H1 (cell line): ENCODE results near the gene NHP2. TPM values are rescaled to one million over a fixed set of nuclear protein-coding genes. Genes with fewer than 3 reads are reported as not detected.

Source experiments
- CTCF ChIA-PET: fragments of 300-600 bp; sonication (Branson Sonifier 250); formaldehyde crosslinking; loops from one replicate; lab custom pipeline; 2021; ENCODE audit not compliant: partially characterized antibody; lab: Charles Lee
- POLR2A ChIA-PET: fragments of 300-600 bp; sonication (Branson Sonifier 250); formaldehyde crosslinking; loops from one replicate; lab custom pipeline; 2021; ENCODE audit warnings: inconsistent platforms; ENCODE audit not compliant: partially characterized antibody; lab: Charles Lee
- DNase-seq, 2 experiments: peaks; one replicate each; pipeline versions ENCODE4 v3.0.0 to v3.0.0-alpha.2; 2010 to 2022; ENCODE audit warnings: low spot score in 2 of 2, low read depth in 1 of 2, mixed read lengths in 1 of 2
- FAIRE-seq: peaks from 2 replicates; lab custom pipeline; 2011; peaks lifted over from hg19 to GRCh38; lab: Jason Lieb, UNC
- H2AFZ ChIP-seq: 2 replicates; pipeline ENCODE4 v1.8.1; 2012; ENCODE audit warnings: low read length, inconsistent platforms
- H2AK5ac ChIP-seq: 2 replicates; pipeline ENCODE4 v1.6.1; 2013; ENCODE audit warnings: low read depth, low read length
- H2BK120ac ChIP-seq: replicated peaks from 2 replicates; pipeline ENCODE3; 2013; ENCODE audit warnings: low read depth, low read length, inconsistent platforms
- H2BK12ac ChIP-seq: 2 replicates; pipeline ENCODE4 v1.6.1; 2013; ENCODE audit warnings: low read depth, low read length
- H2BK15ac ChIP-seq: 2 replicates; pipeline ENCODE4 v1.6.1; 2013; ENCODE audit warnings: low read length
- H2BK20ac ChIP-seq: 2 replicates; pipeline ENCODE4 v1.6.1; 2013; ENCODE audit warnings: low read length
- H2BK5ac ChIP-seq: 2 replicates; pipeline ENCODE4 v1.6.1; 2013; ENCODE audit warnings: low read depth, low read length
- H3K14ac ChIP-seq: 2 replicates; pipeline ENCODE4 v1.6.1; 2013; ENCODE audit warnings: inconsistent platforms; ENCODE audit not compliant: insufficient read length
- H3K18ac ChIP-seq: 2 replicates; pipeline ENCODE4 v1.6.1; 2013; ENCODE audit warnings: low read length; ENCODE audit errors: extremely low read depth
- H3K23ac ChIP-seq: 2 replicates; pipeline ENCODE4 v1.6.1; 2013; ENCODE audit warnings: inconsistent platforms; ENCODE audit not compliant: insufficient read length
- H3K23me2 ChIP-seq: 2 replicates; pipeline ENCODE4 v1.6.1; 2013; ENCODE audit warnings: low read depth, low read length
- H3K27ac ChIP-seq: 2 replicates; pipeline ENCODE4 v1.6.1; 2011; ENCODE audit warnings: low read depth, low read length, inconsistent platforms
- H3K27me3 ChIP-seq, 4 experiments: replicated peaks in 1 of 4; 1 replicate in 1 of 4; 2 replicates in 3 of 4; pipeline versions ENCODE4 v1.6.1 to v1.8.1; 2011 to 2013; ENCODE audit warnings: low read length in 3 of 4, mild to moderate bottlenecking in 3 of 4, inconsistent platforms in 2 of 4, mixed read lengths in 2 of 4, moderate library complexity in 1 of 4; ENCODE audit not compliant: control insufficient read depth in 3 of 4, insufficient read depth in 3 of 4; ENCODE audit errors: extremely low read depth in 1 of 4
- H3K36me3 ChIP-seq, 4 experiments: 2 replicates each; pipeline versions ENCODE4 v1.6.1 to v1.8.1; 2011 to 2013; ENCODE audit warnings: mild to moderate bottlenecking in 4 of 4, low read length in 3 of 4, moderate library complexity in 2 of 4, control low read depth in 1 of 4, inconsistent platforms in 1 of 4; ENCODE audit not compliant: insufficient read depth in 4 of 4, control insufficient read depth in 2 of 4
- H3K4ac ChIP-seq: replicated peaks from 2 replicates; pipeline ENCODE3; 2013; ENCODE audit warnings: low read length, low read depth, mixed read lengths, inconsistent platforms; ENCODE audit not compliant: insufficient read length
- H3K4me1 ChIP-seq, 4 experiments: replicated peaks in 1 of 4; 1 replicate in 1 of 4; 2 replicates in 3 of 4; pipeline versions ENCODE4 v1.6.1 to v1.8.1; 2011 to 2013; ENCODE audit warnings: low read length in 3 of 4, inconsistent platforms in 2 of 4, mixed read lengths in 1 of 4; ENCODE audit not compliant: insufficient read depth in 4 of 4, control insufficient read depth in 3 of 4
- H3K4me2 ChIP-seq, 2 experiments: 2 replicates each; pipeline versions ENCODE4 v1.6.1 to v1.8.1; 2011 to 2013; ENCODE audit warnings: low read depth in 2 of 2, low read length in 2 of 2, control low read depth in 1 of 2, inconsistent platforms in 1 of 2, mild to moderate bottlenecking in 1 of 2; ENCODE audit not compliant: insufficient read depth in 1 of 2
- H3K4me3 ChIP-seq, 4 experiments: fragments of 200-600, 300-600 bp in 1 of 4; sonication (generic), shearing (Covaris generic), sonication (Bioruptor Twin) in 1 of 4; 2 replicates each; pipeline versions ENCODE4 v1.5.1 to v1.8.1; 2011 to 2016; ENCODE audit warnings: low read length in 4 of 4, low read depth in 3 of 4, control low read depth in 2 of 4, inconsistent platforms in 2 of 4, mild to moderate bottlenecking in 2 of 4, mixed read lengths in 1 of 4, moderate library complexity in 1 of 4; ENCODE audit not compliant: insufficient read depth in 2 of 4; ENCODE audit errors: extremely low read depth in 1 of 4
- H3K56ac ChIP-seq: replicated peaks from 2 replicates; pipeline ENCODE3; 2013; ENCODE audit warnings: low read depth, mild to moderate bottlenecking, mixed read lengths, low read length, inconsistent platforms; ENCODE audit not compliant: insufficient read length
- H3K79me1 ChIP-seq: 2 replicates; pipeline ENCODE4 v1.6.1; 2013; ENCODE audit warnings: low read depth, low read length, control low read depth
- H3K79me2 ChIP-seq, 2 experiments: 2 replicates each; pipeline versions ENCODE4 v1.6.1 to v1.8.1; 2012 to 2013; ENCODE audit warnings: low read length in 2 of 2, mild to moderate bottlenecking in 2 of 2, inconsistent platforms in 1 of 2; ENCODE audit not compliant: insufficient read depth in 2 of 2, control insufficient read depth in 1 of 2
- H3K9ac ChIP-seq, 4 experiments: replicated peaks in 1 of 4; 1 replicate in 1 of 4; 2 replicates in 3 of 4; pipeline versions ENCODE4 v1.6.1 to v1.8.1; 2011 to 2013; ENCODE audit warnings: low read depth in 3 of 4, low read length in 3 of 4, control low read depth in 2 of 4, mild to moderate bottlenecking in 2 of 4, moderate library complexity in 2 of 4, inconsistent platforms in 1 of 4; ENCODE audit errors: extremely low read depth in 1 of 4
- H3K9me3 ChIP-seq, 2 experiments: 2 replicates each; pipeline versions ENCODE4 v1.6.1 to v1.8.1; 2012 to 2013; ENCODE audit warnings: mild to moderate bottlenecking in 2 of 2, moderate library complexity in 2 of 2, control low read depth in 1 of 2, inconsistent platforms in 1 of 2, low read depth in 1 of 2, low read length in 1 of 2, mixed read lengths in 1 of 2; ENCODE audit not compliant: insufficient read depth in 2 of 2
- H4K20me1 ChIP-seq, 2 experiments: replicated peaks in 1 of 2; 2 replicates each; pipeline versions ENCODE3 to v1.8.1; 2011 to 2013; ENCODE audit warnings: inconsistent platforms in 2 of 2, low read length in 2 of 2, mild to moderate bottlenecking in 1 of 2; ENCODE audit not compliant: insufficient read depth in 2 of 2, control insufficient read depth in 1 of 2
- H4K5ac ChIP-seq: 2 replicates; pipeline ENCODE4 v1.6.1; 2013; ENCODE audit warnings: low read length, low read depth, mixed read lengths, inconsistent platforms; ENCODE audit not compliant: insufficient read length
- H4K8ac ChIP-seq: 2 replicates; pipeline ENCODE4 v1.8.0; 2013; ENCODE audit warnings: mild to moderate bottlenecking, moderate library complexity, low read length, inconsistent platforms; ENCODE audit not compliant: insufficient read depth; ENCODE audit errors: extremely low read depth
- H4K91ac ChIP-seq: replicated peaks from 2 replicates; pipeline ENCODE3; 2013; ENCODE audit warnings: low read length, mixed read lengths, inconsistent platforms; ENCODE audit not compliant: insufficient read length
- BCL11A ChIP-seq, 2 experiments: IDR thresholded peaks; one replicate each; pipeline ENCODE4 v1.6.1; 2011; ENCODE audit warnings: low read depth in 2 of 2, low read length in 2 of 2, mild to moderate bottlenecking in 2 of 2
- POLR2AphosphoS5 ChIP-seq: IDR thresholded peaks from 2 replicates; pipeline ENCODE4 v1.6.1; 2011; ENCODE audit warnings: low read depth, low read length
- SAP30 ChIP-seq: fragments of 300-600 bp; sonication (generic); IDR thresholded peaks from 2 replicates; pipeline ENCODE4 v1.7.1; 2012; ENCODE audit warnings: low read length, moderate library complexity, mild to moderate bottlenecking, inconsistent platforms; ENCODE audit not compliant: insufficient read depth, insufficient replicate concordance
- WGBS, 2 experiments: shearing (Covaris generic) in 1 of 2; methylation state at CpG; one replicate each; pipeline versions ENCODE4 v1.1.6 to v1.1.7; 2013 to 2015; ENCODE audit warnings: low lambda C conversion rate in 2 of 2, mixed read lengths in 2 of 2, inconsistent platforms in 1 of 2, low coverage in 1 of 2, missing lambda C conversion rate in 1 of 2; ENCODE audit not compliant: insufficient replicate concordance in 2 of 2, insufficient coverage in 1 of 2, insufficient read length in 1 of 2; ENCODE audit errors: extremely low coverage in 1 of 2, missing lambda C conversion rate in 1 of 2; 5-methylcytosine and 5-hydroxymethylcytosine counted together
- polyA plus RNA-seq, 7 experiments: library from polyadenylated mRNA; depleted of rRNA in 3 of 7; stranded (reverse) in 5 of 7; unstranded in 2 of 7; fragments of >200 nt in 5 of 7; fragments of 200-250 nt in 2 of 7; gene quantifications; 1 replicate in 5 of 7; 2 replicates in 1 of 7; 4 replicates in 1 of 7; pipeline versions ENCODE4 v1.2.1 to v1.2.3, GENCODE V29; 2011 to 2013; ENCODE audit warnings: missing spikeins in 2 of 7, mixed read lengths in 2 of 7
- total RNA-seq: library from RNA; stranded (reverse); fragmentation: NEBNext Ultra II Directional; extraction: Animal tissue kit (Norgen Biotek cat#: 25700); gene quantifications from 2 replicates; pipeline ENCODE4 v1.2.1, GENCODE V29; 2021

The NHP2 gene
- total and polyA plus RNA-seq, 2 of the 8 experiments (the other 6 are each of a cell fraction or from before 2014, with no cell fraction given) = 241 to 263 TPM

- Histone ChIP-seq H3K27ac (peak overlapping the region; percentile 86; the same call in 1 of the 2 replicates), H3K23me2 (peaks cover 5% of the 10 kb centered on the region; the same call in 1 of the 2 replicates), H4K5ac (no peak overlapping the region), H2AFZ (no peak overlapping the region), H3K27me3 (no peaks in the 10 kb centered on the region), H2BK15ac (no peak overlapping the region), H3K4me2 (peak overlapping the region; percentile 73 to 92), H3K36me3 (peaks cover 2 to 27% (median 12%) of the 10 kb centered on the region in 4 experiments; a peak in 5 of 8 replicates), H3K9ac (peak overlapping the region in 3 of 4 experiments; percentile 3 to 85 (median 62); a peak in 5 of 7 replicates), H3K4me1 (peaks cover 4 to 17% (median 12%) of the 10 kb centered on the region in 4 experiments), H3K14ac (no peak overlapping the region), H3K56ac (peak overlapping the region; percentile 9), H4K91ac (no peak overlapping the region), H3K79me1 (peaks cover 12% of the 10 kb centered on the region), H2AK5ac (no peak overlapping the region), H2BK20ac (no peak overlapping the region), H2BK120ac (no peak overlapping the region), H3K79me2 (peaks cover 4 to 49% of the 10 kb centered on the region in 2 experiments; a peak in 3 of 4 replicates), H4K20me1 (peaks cover 0 to 11% of the 10 kb centered on the region in 2 experiments), H2BK12ac (no peak overlapping the region; the same call in 1 of the 2 replicates), H4K8ac (no peak overlapping the region), H3K4me3 (peak overlapping the region; percentile 72 to 95 (median 78)), H3K23ac (no peak overlapping the region), H3K4ac (no peak overlapping the region), H2BK5ac (peak overlapping the region; percentile 50), H3K18ac (peak overlapping the region; percentile 51; the same call in 1 of the 2 replicates), H3K9me3 (no peaks in the 10 kb centered on the region)
- POLR2A ChIA-PET = interaction anchor here (1.1 to 40.7 kb wide), 6 partner anchors 15 to 85 kb away, joined by 3 to 1250 read pairs (median 60); partner anchors contain the start of genes N4BP3 and NHP2
- 23 to 100% methylated on average over 1 to 8 of the region's 10 CpGs for WGBS, 2 experiments
- DNase-seq = no peak
- 0 out of 2 replicates have a peak, but pooled peaks have one; percentile 15 for TF ChIP-seq POLR2AphosphoS5
- TF ChIP-seq SAP30 = peak; percentile 33
- no peak for TF ChIP-seq BCL11A (IDR thresholded peaks at IDR 0.05; ENCODE audit: low read depth in 2 of 2, low read length in 2 of 2)
- no peak for FAIRE-seq
- CTCF ChIA-PET = interaction anchor here (0.9 to 9.2 kb wide), 6 partner anchors 9 to 56 kb away, joined by 3 to 125 read pairs (median 6); partner anchors contain the start of gene N4BP3
These were observed 22.2 kb downstream of the NHP2 start for GRCh38 chr5:178131446-178131996.
